Measurements from ENCODE around the gene SLC19A1.

The SLC19A1 gene

DNA sequence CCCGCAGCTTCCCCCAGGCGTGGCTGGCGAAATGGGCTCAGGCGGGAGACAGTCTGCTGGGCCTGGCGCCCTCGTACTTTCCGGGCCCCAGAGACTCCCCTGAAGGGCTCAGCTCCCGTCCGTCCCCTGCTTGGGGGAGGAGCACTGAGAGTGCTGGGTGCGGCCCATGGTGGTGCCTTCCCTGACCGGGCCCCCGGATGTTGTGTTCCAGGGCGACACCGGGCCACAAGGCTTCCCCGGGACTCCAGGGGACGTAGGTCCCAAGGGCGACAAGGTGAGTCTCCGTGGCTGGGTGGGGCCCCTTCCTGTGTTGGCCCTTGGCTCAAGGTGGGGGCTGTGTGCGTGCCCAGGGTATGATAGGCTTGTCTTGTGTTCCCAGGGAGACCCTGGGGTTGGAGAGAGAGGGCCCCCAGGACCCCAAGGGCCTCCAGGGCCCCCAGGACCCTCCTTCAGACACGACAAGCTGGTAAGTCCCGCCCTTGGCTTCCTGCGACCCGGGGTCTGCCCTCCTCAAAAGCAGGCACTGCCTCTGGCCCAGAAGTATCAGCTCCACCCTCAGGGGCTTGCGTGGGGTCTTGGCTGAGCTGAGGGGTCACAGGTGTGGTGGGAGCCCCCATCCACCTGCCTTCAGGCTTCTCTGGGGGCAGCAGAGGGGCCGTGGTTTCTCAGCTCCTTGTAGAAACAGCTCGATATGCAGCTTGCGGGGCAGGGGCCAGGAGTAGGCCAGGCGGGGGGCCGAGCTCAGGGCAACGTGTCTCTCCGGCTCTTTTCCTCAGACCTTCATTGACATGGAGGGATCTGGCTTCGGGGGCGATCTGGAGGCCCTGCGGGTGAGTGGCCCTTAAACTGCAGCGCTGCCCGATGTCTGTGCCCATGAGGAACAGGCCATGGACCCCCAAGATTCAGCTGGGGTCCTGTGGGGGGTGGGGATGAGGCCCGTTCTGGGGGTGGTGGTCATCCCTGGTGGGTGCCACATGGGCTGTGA lies 62.3 kb downstream of the SLC19A1 start:
- DNase-seq (ENCODE audit: low read depth, low spot score): no peak

GRCh38 chr21:45478816-45479669 lies 63.2 kb downstream of the SLC19A1 start:
- DNase-seq (ENCODE audit: low read depth, low spot score): no peak

DNA sequence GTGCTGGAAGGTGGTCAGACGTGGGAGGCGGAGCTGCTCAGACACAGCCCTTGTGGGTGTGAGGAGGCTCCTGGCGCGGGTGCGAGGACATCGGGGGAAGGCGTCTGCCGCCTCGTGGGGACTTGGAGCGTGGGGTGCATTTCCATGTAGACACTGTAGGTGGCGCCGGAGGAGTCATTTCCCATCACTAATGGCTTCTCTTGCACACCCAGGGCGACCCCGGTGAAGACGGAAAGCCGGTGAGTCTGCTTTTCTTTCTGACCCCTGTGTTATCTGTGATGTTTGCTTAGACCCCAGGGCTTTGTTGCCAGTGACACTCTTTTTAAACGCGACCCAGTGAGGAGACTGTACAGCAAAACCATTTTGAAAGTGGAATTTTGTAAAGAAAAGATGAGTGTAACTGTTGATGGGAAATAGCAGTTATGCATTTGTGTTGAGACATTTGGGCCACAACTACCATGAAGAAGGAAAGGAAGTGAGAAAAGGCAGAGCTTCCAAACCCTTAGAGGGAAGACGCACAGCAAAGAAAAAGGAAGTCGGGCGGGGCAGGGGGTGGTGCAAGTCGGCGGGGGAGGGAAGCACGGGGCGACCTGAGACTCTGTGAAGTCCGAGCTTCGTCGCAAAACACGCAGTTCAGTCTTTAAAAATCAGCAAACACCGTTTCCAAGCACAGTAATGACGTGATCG lies 64.0 kb downstream of the SLC19A1 start:
- peak; percentile 33 for DNase-seq (ENCODE audit: low read depth, low spot score)

DNA sequence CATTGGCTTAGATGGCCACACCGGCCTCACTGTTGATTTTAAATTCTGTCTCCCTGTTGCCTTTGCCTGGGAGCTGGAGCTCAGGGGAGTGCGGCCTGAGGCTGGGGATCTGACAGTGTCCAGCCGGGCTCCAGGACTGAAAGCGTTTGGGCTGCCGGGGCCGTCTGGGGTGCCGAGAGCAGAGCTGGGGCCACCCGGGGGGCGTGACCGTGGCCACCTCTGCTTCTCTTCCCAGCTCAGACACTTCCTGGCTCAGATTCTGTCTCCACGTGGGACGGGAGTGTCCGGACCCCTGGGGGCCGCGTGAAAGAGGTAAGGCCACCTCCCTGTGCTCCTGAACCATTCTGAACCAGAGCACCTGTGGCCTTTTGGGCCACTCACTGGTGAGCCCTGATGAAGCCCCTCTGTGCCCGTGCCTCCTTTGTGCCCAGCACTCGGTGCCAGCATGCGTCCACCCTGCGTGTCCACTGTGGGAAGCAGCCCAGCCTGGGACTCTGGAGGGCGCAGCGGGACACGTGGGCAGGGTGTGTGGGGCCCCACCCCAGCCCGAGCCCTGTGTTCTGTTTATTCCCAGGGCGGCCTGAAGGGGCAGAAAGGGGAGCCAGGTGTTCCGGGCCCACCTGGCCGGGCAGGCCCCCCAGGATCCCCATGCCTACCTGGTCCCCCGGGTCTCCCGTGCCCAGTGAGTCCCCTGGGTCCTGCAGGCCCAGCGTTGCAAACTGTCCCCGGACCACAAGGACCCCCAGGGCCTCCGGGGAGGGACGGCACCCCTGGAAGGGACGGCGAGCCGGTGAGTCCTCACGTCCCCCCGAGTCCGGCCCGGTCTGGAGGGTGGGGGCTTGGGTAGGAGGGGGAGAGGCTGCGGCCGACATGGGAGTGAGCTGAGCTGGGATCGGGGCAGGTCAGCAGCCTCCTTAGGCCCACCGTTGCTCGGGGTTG lies 64.8 kb downstream of the SLC19A1 start:
- DNase-seq (ENCODE audit: low read depth, low spot score): no peak

DNA sequence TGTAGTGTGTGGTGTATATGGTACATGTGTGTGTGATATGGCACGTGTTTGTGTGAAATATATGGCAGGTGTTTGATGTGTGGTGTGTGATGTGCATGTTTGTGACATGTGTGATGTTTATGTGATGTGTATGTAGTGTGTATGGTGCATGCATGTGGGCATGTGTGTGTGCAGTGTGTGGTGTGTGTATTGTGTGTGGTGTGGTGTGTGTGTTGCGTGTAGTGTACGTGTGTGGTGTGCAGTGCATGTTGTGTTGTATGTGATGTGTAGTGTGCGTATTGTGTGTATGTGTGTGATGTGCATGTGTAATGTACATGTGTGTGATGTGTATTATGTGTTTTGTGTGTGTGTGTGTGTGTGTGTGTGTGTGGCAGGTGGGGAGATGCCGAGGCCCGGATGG lies 65.7 kb downstream of the SLC19A1 start:
- DNase-seq (ENCODE audit: low read depth, low spot score): no peak

- no peak for DNase-seq (ENCODE audit: low read depth, low spot score)
These were observed 66.3 kb downstream of the SLC19A1 start for GRCh38 chr21:45475797-45476570.

DNA sequence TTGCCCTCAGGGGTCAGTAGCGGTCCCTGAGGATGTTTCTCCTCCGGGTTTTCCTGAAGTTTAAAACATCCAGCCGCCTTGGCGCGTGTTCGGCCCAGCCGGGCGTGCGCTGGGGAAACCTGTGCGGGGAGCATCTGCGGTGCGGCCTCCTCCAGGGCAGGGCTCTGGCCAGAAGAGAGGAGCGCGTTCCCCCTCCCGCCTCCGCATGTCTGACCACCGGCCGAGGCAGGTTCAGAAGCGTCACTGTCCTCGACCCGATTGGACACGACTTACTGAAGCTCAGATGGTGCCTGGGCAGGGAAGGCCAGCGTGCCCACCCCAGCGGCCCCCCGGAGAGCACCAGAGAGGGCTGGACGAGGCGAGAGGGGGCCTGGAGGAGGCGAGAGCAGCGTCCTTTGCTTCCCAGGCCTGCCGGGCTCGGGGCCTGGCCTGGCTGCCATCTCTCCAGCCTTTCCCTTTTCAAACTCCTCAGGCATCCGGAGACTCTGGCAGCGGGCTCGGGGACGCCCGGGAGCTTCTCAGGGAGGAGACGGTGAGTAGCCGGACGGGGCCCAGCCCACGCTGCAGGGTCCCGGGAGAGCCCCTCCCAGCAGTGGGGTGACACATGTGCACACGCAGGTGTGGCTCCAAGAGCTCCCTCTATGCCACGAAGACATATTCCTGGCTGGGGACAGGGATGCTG lies 67.1 kb downstream of the SLC19A1 start:
- DNase-seq (ENCODE audit: low read depth, low spot score): no peak

- no peak for DNase-seq (ENCODE audit: low read depth, low spot score)
These were observed 67.8 kb downstream of the SLC19A1 start for GRCh38 chr21:45474323-45474950.

DNA sequence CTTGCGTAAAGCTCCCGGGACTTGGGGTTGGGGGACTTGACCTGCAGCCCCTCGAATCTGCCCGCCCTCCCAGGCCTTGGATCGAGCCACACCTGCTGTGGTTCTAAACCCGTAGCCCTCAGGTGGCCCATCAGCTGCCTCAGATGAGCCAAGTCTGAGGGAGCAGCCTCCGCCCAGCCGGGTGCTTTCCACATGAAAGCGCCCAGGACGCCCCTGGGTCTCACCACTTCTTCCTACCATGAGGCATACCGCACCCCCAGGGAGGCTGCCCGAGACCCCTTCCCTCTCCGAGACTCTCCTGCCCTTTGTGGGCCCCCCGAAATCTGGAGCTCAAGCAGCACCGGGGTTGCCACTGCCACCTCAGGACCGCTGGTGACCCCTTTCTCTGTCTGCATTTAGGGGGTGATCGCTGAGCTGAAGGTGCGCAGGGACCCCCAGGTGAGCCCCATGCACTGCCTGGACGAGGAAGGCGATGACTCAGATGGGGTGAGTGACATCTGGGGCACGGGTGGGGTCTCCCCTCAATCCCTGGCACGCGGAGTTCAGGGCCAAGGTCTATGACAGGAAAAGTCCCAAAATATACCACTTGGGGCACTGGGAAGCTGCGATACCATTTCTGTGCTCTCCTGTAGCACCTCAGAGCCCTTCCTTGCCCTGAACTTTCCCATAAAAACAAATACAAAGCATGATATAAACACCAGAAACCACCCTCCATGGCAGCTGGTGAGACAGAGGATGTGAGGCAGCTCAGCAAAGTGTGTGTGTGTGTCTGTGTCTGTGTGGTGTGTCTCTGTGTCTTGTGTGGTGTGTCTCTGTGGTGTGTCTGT lies 68.5 kb downstream of the SLC19A1 start:
- no peak for DNase-seq (ENCODE audit: low read depth, low spot score)

DNA sequence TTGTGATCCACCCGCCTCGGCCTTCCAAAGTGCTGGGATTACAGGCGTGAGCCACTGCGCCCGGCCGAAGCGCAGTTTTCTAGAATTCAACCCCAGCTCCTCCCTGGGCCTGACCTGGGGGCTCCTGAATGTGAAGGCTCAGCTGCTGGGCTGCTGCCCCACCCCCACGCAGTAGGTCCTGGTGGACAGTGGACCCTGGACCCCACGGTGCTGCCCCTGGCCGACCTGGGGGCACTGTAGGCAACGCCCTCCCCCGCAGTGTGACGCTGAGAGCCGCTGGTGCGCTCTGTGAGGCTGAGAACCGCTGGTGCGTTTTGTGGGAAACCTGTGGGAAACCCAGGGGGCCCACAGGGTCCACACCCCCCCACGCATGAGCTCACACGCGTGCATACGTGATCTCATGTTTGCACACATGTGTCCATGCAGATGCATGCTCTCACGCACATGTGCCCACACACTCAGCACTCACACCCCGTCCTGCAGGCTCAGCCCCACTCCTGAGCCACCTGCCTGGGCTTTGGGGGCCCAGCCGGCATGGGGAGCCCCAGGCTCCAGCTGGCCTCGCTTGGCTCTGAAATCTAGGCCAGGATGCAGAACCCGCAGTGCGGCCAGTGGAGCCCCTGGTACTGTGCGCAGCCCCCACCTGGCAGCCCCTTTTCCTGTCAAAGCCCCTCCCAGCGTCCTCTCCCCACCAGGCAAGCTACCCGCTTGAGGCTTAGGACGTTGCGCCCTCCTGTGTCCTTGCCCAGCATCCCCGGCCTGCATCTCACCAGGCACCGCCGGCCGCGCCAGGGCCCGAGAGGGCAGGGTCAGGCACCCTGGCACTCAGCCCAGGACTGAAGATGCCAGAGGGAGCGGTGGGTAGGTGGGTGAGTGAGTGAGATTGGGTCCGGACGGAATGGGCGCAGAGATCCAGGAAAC lies 69.5 kb downstream of the SLC19A1 start:
- no peak for DNase-seq (ENCODE audit: low read depth, low spot score)

GRCh38 chr21:45471525-45472221 lies 70.6 kb downstream of the SLC19A1 start:
- DNase-seq (ENCODE audit: low read depth, low spot score): peak; percentile 73

GRCh38 chr21:45470773-45471524 lies 71.3 kb downstream of the SLC19A1 start:
- DNase-seq (ENCODE audit: low read depth, low spot score): peak; percentile 67

GRCh38 chr21:45470087-45470515 lies 72.1 kb downstream of the SLC19A1 start:
- DNase-seq (ENCODE audit: low read depth, low spot score): no peak

GRCh38 chr21:45469273-45470086 lies 72.8 kb downstream of the SLC19A1 start:
- no peak for DNase-seq (ENCODE audit: low read depth, low spot score)

- no peak for DNase-seq (ENCODE audit: low read depth, low spot score)
These were observed 73.3 kb downstream of the SLC19A1 start for GRCh38 chr21:45468971-45469272.
